ENCODE measurements around the gene P2RY2. TPM values are rescaled to one million over a fixed set of nuclear protein-coding genes. Genes with fewer than 3 reads are reported as not detected.

The P2RY2 gene
- total RNA-seq, 2 donors from 2014 or later: 14.5 to 20.4 TPM

- DNase-seq (peak in 1 of 2 donors; percentile 10), ATAC-seq (peak; percentile 15)
- intact Hi-C loops (cut with DNase I, micrococcal nuclease): no loop called here
Observed at GRCh38 chr11:73249853-73250783, 32.0 kb downstream of the P2RY2 start.

- peak in 1 of 2 donors; percentile 14 for DNase-seq
- peak; percentile 43 for ATAC-seq
- intact Hi-C loops (cut with DNase I, micrococcal nuclease): no loop called here
Observed at GRCh38 chr11:73252577-73253191, 34.6 kb downstream of the P2RY2 start.

GRCh38 chr11:73257342-73258103, 39.4 kb downstream of the P2RY2 start:
- intact Hi-C loops (cut with DNase I, micrococcal nuclease): no loop called here
- ATAC-seq (no peak), DNase-seq (peak in 1 of 2 donors; percentile 6)

- intact Hi-C loops (cut with DNase I, micrococcal nuclease): no loop called here
- ATAC-seq (no peak), DNase-seq (no peak)
Observed at GRCh38 chr11:73258104-73259035, 40.3 kb downstream of the P2RY2 start.

- no peak for DNase-seq
- intact Hi-C loops (cut with DNase I, micrococcal nuclease): no loop called here
- no peak for ATAC-seq
Observed at GRCh38 chr11:73259406-73260126, 41.5 kb downstream of the P2RY2 start.

GRCh38 chr11:73260127-73260457, 42.0 kb downstream of the P2RY2 start:
- DNase-seq (no peak), ATAC-seq (no peak)
- intact Hi-C loops (cut with DNase I, micrococcal nuclease): no loop called here

GRCh38 chr11:73262851-73263495, 44.9 kb downstream of the P2RY2 start:
- ATAC-seq (no peak), DNase-seq (no peak)
- intact Hi-C loops (cut with DNase I, micrococcal nuclease): no loop called here

GRCh38 chr11:73263640-73264039, 45.6 kb downstream of the P2RY2 start:
- intact Hi-C loops (cut with DNase I, micrococcal nuclease): no loop called here
- DNase-seq (no peak), ATAC-seq (no peak)

- DNase-seq: no peak
- intact Hi-C loops (cut with DNase I, micrococcal nuclease): no loop called here
Observed at GRCh38 chr11:73265278-73265810, 47.3 kb downstream of the P2RY2 start.

GRCh38 chr11:73265853-73266645, 48.0 kb downstream of the P2RY2 start:
- DNase-seq (no peak), ATAC-seq (no peak)
- intact Hi-C loops (cut with DNase I, micrococcal nuclease): no loop called here

More at GRCh38 chr11:73265278-73265810, 47.3 kb downstream of the P2RY2 start:
- no peak for ATAC-seq

- DNase-seq (no peak), ATAC-seq (no peak)
- intact Hi-C loops (cut with DNase I, micrococcal nuclease): no loop called here
Observed at GRCh38 chr11:73266646-73267020, 48.6 kb downstream of the P2RY2 start.

GRCh38 chr11:73267122-73267846, 49.2 kb downstream of the P2RY2 start:
- DNase-seq (no peak), ATAC-seq (no peak)
- intact Hi-C loops (cut with DNase I, micrococcal nuclease): no loop called here

GRCh38 chr11:73267906-73268540, 49.9 kb downstream of the P2RY2 start:
- DNase-seq: no peak
- intact Hi-C loops (cut with DNase I, micrococcal nuclease): no loop called here
- no peak for ATAC-seq

- no peak for DNase-seq
- no peak for ATAC-seq
Observed at GRCh38 chr11:73268671-73269271, 50.7 kb downstream of the P2RY2 start.

GRCh38 chr11:73269459-73270015, 51.5 kb downstream of the P2RY2 start:
- intact Hi-C loops (cut with DNase I, micrococcal nuclease): no loop called here
- DNase-seq (no peak), ATAC-seq (peak; percentile 34)

More at GRCh38 chr11:73268671-73269271, 50.7 kb downstream of the P2RY2 start:
- intact Hi-C loops (cut with DNase I, micrococcal nuclease): no loop called here

Measured in left colon (tissue), 2 donors.